SW480 (cell line): ENCODE results near the gene ATP4B.
"Not testable (repeated sequence)": the region's sequence is repeated elsewhere in the genome, so short reads cannot be mapped to it uniquely, and the experiment has no call there.

ENCODE experiments used
- DNase-seq: peaks from one replicate; pipeline ENCODE4 v3.0.0-alpha.2; 2016; ENCODE audit warnings: low spot score

Gene ATP4B

GRCh38 chr13:113624640-113625304 lies 33.2 kb downstream of the ATP4B start:
- not testable (repeated sequence) for DNase-seq

DNA sequence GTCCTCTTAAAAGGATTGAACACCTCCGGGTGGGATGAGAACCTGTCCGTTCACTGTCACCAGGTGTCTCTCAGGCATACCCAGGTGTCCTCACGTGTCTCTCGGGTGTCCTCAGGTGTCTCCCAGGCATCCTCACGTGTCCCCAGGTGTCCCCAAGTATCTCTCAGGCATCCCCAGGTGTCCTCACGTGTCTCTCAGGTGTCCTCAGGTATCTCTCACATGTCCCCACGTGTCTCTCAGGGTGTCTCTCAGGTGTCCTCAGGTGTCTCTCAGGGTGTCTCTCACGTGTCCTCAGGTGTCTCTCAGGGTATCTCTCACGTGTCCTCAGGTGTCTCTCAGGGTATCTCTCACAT lies 33.8 kb downstream of the ATP4B start:
- no peak for DNase-seq

DNA sequence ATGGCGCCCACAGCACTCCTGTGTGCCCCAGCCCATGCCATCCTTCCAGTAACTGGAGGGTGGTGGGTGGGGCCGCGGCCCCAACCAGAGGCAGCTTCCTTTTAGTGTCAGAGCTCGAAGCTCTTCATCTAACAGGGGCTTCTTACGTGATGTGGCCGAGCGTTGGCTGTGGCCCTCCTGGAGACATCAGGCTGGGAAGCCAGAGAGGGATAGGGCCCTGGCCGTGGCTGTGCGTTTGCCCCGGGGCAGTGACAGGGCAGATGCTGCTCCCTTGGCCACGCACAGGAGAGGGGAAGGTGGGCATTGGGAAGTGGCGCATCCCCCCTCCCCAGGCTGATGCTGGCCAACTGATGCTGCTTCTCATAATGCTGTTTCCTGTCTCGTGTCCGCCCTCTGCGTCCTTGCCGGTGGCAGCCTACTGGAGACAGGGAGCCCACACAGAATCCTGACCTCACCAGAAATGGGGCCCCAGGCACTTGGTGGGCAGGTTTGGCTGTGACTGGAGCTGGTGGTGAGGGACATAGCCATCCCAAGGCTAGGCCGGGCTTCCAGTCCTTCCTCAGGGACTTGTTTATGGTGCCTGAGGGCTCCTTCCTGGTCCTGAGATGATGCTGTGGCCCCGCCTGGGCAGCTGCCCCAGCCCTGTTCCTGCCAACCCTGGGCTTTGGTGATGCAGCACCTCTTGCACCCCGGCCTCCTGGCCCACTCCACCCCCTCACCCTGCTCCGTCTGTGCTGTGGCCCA lies 34.3 kb downstream of the ATP4B start:
- DNase-seq = no peak

DNA sequence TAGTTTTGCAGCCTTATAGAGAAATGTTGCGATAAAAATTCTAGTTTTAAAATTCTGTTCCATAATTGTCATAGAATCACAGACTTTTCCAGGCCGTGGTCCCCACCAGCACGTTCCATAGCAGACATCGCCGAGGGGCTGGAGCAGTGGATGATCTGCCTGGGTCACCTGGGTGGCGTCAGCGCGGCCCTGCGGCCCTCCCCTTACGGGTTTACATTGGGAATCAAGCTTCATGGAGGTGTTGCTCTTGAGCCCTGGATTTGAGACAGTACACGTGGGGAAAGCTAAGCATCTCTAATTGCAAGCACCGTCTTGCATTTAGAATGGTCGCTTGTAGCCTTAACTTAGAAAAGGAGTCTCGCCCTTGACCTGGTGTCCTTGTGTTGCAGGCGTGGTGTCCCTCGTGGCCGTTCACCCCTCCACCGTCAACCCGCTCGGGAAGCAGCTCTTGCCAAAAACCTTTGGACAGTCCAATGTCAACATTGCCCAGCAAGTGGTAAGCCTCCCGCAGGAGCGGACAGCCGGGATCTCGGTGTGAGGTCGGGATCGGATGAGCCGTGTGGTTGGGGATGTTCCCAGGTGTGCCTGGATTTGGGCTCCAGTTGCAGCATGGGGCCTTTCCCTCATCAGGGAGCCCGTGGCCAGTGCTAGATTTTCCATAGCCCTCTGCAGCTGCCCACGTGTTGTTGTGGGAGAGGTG lies 35.1 kb downstream of the ATP4B start:
- DNase-seq = no peak

DNA sequence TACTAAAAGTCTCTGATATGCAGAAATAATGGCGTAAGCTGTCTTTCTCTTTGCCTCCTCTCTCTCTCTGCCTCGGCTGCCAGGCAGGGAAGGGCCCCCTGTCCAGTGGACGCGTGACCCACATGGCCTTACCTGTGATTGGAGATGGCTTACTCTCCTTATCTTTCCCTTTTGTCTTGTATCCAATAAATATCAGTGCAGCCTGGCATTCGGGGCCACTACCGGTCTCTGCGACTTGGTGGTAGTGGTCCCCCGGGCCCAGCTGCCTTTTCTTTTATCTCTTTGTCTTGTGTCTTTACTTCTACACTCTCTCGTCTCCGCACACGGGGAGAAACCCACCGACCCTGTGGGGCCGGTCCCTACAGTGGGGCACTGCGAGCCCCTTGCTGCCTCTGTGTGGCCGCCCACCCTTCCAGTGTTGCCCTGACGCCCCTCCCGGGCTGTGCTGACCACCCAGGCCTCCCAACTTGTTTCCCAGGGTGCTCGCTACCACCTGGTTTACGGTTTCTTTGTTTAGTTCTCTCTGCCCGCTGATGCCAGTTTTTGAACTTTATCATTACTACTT lies 35.9 kb downstream of the ATP4B start:
- not testable (repeated sequence) for DNase-seq

DNA sequence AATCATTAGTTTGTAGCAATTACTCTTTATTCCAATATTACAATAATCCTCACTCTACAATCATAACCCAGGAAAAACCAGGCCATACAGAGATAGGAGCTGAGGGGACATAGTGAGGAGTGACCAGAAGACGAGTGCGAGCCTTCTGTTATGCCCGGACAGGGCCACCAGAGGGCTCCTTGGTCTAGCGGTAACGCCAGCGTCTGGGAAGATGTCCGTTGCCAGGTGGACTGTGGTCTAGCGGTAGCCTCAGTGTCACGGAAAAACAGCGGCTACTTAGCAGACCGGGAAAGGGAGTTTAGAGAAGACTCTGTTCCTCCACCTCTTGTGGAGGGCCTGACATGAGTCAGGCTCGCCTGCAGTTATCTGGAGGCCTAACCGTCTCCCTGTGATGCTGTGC lies 36.5 kb downstream of the ATP4B start:
- DNase-seq = not testable (repeated sequence)

DNA sequence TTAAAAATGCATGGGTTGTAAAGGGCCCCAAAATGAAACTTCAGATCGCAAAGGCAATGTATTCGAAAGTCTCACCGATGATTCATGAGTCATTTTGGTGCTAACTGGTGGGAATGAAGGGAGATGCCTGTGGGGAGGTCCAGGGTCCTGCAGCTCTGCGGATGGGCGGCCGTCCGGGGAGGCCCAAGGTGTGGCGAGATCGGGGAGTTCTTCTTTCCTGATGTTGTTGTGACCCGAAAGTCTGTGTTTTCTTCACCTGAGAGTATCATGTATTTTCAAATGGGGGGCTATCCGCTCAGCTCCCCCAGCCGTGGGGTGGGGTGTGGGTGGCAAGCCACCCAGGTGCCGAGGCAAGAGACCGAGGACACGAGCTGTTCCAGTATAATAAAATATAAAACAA lies 37.0 kb downstream of the ATP4B start:
- DNase-seq = no peak

DNA sequence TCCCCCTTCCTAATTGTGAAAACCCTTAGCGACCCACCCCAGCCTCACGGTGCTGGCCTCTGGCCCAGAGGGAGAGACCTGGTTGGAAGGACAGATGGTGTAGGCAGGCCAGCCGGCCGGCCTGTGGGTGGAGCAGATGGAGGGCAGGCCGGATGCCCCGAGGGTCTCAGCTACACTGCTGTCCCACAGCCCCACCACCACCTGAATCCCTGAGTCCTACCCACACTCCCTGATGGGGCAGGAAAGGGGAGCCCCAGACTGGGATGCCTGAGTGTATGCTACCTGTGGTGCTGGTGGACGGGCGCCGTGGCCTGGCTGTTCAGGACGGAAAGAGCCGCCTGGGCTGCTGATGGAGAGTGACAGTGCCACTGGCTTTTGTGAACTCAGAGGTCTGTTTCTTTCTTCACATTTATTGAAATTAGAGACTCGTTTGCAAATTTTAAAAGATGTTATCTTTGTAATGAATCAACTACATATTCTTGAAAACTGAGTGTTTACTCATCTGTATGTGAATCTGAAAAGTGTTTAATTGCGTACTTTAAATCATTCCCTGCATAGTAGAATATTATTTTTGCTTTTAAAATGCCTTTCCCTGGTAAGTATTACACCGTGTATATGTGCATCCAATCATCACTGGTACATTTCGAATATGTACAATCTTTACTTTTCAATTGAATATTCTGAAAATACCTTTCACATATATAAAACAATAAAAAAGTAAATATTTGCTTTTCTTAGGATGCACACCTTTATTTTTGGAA lies 37.8 kb downstream of the ATP4B start:
- no peak for DNase-seq

GRCh38 chr13:113618455-113618854 lies 39.5 kb downstream of the ATP4B start:
- no peak for DNase-seq

DNA sequence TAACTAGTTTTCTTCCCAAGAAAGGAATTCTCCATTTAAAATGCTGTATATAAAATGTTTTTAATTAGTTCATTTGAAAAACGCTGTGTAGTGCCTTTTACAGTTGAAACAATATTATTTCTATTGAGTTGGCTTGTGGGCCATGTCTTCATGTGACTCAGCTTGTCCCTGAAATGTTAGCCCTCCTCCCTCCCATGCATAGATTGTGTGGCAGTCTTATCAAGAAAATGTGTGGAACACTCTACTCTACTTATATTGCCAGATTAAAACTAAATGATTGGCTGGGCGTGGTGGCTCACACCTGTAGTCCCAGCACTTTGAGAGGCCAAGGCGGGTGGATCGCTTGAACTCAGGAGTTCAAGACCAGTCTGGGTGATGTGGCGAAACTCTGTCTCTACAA lies 40.0 kb downstream of the ATP4B start:
- no peak for DNase-seq

- no peak for DNase-seq
Observed at GRCh38 chr13:113616991-113617749, 40.8 kb downstream of the ATP4B start.

- DNase-seq = no peak
Observed at GRCh38 chr13:113616281-113616906, 41.6 kb downstream of the ATP4B start.

DNA sequence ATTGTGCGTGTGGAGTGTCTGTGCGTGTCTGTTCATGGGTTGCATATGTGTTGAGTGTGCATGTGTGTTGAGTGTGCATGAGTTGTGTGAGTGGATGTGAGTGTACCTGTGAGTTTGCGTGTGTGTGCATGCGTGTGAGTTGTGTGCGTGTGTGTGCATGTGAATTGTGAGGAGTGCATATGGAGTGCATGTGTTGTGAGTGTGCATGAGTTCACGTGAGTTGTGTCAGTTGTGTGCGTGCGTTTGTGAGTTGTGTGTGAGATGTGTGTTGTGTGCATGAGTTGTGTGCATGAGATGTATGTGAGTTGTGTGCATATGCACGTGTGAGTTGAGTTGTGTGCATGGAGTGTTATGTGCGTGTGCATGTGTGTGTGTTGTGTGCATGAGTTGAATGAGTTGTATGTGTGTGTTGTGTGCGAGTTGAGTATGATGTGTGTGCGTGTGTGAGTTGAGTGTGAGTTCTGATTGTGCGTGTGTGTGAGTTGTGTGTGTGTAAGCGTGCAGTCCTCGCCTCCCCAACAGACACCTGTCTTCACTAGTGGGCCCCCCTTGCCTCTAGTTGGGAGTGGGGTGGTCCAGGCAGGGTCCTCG lies 44.1 kb downstream of the ATP4B start:
- DNase-seq = no peak

GRCh38 chr13:113612607-113613006 lies 45.4 kb downstream of the ATP4B start:
- no peak for DNase-seq

DNA sequence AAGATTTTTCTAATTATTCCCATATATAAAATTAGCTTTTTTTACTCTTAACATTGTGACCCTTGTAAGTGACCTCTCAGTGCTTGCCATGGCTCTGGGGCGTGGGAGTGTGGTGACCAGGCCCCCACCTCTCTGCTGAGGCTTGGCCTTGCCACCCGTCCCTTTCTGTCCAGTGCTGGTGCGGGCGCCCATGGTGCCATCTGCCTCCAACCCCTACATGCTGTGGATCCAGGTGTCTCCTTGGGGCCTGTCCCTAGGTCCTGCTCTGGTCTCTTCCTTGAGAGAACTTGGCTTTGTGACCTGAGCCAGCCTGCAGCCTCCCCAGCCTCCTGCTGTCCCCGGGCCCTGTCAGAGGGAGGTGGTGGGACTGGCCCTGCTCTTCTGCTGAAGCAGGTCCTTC lies 46.0 kb downstream of the ATP4B start:
- DNase-seq = no peak

- DNase-seq = no peak
Observed at GRCh38 chr13:113610266-113610665, 47.7 kb downstream of the ATP4B start.

DNA sequence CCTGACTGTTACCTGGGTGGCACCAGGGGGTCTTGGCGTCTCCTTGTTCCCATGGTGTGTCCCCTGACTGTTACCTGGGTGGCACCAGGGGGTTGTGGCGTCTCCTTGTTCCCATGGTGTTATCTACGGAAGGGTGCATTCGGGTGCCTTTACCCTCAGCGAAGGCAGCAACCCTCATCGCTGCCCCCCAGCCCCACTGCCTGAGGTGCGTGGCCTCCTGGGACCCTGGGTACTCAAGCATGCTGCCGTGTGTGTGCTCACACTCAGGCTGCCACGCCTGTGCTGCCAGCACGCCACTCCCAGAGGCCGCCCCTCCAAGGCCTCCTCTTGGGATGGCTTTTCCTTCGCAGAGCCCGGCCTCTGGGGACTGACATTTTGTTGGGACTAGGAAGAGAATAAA lies 48.4 kb downstream of the ATP4B start:
- DNase-seq = no peak

- no peak for DNase-seq
Observed at GRCh38 chr13:113608967-113609533, 48.9 kb downstream of the ATP4B start.

- DNase-seq = no peak
Observed at GRCh38 chr13:113607889-113608635, 49.9 kb downstream of the ATP4B start.
